Measurements from ENCODE around the gene AGO1.

- TF ChIP-seq CTCF (IDR thresholded peaks at IDR 0.05), result no peak
- no peak for TF ChIP-seq POLR2A (IDR thresholded peaks at IDR 0.05)
Observed at GRCh38 chr1:35932941-35933340, 49.9 kb downstream of the AGO1 start.

Data from upper lobe of left lung (tissue), 4 donors.